Measurements from ENCODE around the gene TLCD2.

GRCh38 chr17:1714980-1715802, 5.0 kb upstream of the TLCD2 start:
- TF ChIP-seq POLR2A (IDR thresholded peaks at IDR 0.05), result peak; percentile 72
- TF ChIP-seq CTCF (IDR thresholded peaks at IDR 0.05), result no peak

All from ovary (tissue), 3 donors.